NCI-H446 (cell line): ENCODE measurements around the gene PMF1.
"Not testable (repeated sequence)": the region's sequence is repeated elsewhere in the genome, so short reads cannot be mapped to it uniquely, and the experiment has no call there.

ENCODE experiments used
- DNase-seq, 2 experiments: peaks; one replicate each; lab custom pipeline; 2025; lab: John Stamatoyannopoulos, UW

The PMF1 gene, protein sequence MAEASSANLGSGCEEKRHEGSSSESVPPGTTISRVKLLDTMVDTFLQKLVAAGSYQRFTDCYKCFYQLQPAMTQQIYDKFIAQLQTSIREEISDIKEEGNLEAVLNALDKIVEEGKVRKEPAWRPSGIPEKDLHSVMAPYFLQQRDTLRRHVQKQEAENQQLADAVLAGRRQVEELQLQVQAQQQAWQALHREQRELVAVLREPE

DNA sequence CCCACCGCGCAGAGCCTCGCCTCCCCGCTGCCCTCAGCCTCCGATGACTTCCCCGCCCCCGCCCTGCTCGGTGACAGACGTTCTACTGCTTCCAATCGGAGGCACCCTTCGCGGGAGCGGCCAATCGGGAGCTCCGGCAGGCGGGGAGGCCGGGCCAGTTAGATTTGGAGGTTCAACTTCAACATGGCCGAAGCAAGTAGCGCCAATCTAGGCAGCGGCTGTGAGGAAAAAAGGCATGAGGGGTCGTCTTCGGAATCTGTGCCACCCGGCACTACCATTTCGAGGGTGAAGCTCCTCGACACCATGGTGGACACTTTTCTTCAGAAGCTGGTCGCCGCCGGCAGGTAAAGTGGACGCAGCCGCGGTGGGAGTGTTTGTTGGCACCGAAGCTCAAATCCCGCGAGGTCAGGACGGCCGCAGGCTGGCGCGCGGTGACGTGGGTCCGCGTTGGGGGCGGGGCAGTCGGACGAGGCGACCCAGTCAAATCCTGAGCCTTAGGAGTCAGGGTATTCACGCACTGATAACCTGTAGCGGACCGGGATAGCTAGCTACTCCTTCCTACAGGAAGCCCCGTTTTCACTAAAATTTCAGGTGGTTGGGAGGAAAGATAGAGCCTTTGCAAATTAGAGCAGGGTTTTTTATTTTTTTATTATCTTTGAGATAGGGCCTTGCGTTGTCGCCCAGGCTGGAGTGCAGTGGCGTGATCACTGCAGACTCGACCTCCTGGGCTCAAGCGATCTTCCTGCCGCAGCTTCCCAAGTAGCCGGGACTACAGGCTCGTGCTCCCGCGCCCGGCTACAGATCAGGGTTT is at the start of gene PMF1:
Gene PMF1 (plus strand): TSS at position 175 of the 811 bp plus-strand sequence. CDS start 9 bp downstream, at position 184.
- DNase-seq = peak; percentile 96 to 98

DNA sequence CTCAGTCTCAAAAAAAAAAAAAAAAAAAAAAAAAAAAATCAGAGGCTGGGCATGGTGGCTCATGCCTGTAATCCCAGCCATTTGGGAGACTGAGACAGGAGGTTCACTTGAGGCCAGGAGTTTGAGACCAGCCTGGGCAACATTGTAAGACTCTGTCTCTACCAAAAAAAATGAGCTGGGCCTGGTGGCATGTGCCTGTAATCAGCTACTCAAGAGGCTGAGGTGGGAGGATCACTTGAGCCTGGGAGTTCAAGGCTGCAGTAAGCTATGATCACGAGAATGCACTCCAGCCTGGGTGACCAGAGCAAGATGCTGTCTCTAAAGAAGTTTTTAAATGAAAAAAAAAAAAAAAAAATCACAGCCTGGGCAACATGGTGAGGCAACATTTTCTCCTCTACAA is 49.1 kb upstream of the PMF1 start:
- DNase-seq = no peak

DNA sequence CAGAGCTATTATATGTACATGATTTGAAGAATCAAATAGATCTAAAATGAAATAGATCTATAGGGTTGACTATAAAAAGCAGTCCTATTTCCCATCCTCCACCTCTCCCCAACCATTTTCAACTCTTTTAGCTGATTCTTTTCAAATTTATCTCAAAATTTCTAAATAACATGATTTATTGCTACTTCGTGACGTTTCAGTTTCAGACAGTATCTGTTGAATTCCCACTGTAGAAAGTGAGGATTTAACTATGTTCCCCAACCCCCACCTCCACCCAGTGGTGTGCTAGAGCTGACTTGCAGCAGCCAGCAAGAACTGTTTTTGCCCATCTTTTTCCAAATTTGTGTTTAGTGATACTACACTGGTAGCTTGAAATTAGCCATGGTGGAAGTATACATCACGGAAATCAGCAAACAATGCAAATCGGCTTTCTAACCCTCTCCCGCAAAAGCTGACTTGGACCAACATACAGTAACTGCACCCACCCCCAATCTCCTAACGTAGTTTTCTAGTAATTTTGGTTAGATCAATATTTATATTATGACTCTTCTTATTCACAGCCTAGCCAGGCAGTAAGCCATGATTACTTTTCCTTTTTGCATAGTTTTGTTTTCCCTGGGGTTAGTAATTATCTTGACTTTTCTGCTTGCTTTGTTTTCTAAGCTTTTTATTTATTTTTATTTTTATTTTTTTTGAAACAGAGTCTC is 48.5 kb upstream of the PMF1 start:
- no peak for DNase-seq

DNA sequence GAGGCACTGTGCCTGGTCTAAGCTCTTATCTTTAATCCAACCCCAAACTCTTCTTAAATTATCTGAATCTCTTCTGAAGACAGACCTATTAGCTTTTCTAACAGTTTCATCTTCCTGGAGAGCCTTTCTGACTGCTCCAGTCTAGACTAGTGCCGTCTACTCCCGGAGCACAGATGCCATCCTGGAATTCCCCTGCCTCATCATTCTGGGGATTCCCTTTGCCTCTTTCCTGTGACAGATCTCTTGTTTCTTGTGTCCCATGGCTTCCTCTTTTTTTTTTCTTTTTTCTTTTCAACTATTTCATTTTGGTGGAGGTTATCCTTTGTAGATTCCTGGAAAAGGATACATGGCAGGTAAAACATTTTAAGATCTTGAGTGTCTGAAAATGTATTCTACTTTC is 47.7 kb upstream of the PMF1 start:
- no peak for DNase-seq

DNA sequence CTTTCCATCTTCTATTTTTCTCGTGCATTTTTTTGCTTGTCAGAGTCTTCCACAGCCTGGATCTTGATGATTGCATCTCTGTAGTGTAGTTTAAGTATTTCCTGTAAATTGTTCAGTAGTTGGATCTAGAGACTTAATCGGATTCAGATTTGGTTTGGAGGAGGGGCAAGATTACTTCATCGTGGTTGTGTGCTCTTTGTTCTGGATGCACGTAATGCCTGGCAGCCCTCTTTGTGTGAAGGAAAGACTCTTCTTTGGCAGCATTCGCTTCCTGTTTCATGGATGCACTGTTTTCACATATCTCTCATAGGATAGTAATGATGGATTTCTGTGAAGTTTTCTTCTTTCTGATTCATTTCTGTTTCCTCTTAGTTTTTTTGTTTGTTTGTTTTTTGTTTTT is 45.3 kb upstream of the PMF1 start:
- DNase-seq = no peak

DNA sequence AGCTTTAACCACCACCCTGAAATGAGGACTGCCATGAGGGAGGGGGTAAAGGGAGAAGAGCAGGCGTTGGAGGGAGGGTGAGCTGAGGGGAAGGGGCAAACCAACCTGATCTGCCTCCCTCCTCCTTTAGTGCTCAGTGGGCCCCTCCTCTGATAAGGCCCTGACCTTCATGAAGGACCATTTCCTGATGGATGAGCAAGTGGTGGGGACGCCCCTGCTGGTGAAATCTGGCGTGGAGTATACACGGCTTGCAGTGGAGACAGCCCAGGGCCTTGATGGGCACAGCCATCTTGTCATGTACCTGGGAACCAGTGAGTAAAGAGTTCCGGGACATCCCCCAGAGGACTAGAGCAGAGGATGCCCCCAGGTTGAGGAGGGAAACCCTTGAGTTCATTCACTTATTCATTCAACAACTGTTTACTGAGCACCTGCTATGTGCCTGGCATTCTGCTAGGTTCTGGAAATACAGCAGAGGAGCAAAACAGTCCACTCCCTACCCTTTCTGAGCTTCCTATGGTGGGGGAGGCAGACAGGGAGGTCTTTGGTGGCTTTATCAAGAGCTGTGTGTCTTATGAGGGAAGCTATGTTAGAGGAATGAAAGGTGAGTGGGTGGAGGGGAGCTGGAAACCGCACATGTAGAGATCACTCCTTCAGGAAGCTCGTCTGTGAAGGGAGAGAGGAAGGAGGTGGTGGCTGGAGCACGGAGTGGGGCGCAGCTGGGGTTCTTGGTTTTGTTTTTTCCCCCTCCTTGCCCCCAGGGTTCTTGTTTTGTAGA is 39.9 kb upstream of the PMF1 start:
- DNase-seq = no peak

DNA sequence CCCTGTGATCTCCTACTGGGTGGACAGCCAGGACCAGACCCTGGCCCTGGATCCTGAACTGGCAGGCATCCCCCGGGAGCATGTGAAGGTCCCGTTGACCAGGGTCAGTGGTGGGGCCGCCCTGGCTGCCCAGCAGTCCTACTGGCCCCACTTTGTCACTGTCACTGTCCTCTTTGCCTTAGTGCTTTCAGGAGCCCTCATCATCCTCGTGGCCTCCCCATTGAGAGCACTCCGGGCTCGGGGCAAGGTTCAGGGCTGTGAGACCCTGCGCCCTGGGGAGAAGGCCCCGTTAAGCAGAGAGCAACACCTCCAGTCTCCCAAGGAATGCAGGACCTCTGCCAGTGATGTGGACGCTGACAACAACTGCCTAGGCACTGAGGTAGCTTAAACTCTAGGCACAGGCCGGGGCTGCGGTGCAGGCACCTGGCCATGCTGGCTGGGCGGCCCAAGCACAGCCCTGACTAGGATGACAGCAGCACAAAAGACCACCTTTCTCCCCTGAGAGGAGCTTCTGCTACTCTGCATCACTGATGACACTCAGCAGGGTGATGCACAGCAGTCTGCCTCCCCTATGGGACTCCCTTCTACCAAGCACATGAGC is 36.1 kb upstream of the PMF1 start:
- no peak for DNase-seq

DNA sequence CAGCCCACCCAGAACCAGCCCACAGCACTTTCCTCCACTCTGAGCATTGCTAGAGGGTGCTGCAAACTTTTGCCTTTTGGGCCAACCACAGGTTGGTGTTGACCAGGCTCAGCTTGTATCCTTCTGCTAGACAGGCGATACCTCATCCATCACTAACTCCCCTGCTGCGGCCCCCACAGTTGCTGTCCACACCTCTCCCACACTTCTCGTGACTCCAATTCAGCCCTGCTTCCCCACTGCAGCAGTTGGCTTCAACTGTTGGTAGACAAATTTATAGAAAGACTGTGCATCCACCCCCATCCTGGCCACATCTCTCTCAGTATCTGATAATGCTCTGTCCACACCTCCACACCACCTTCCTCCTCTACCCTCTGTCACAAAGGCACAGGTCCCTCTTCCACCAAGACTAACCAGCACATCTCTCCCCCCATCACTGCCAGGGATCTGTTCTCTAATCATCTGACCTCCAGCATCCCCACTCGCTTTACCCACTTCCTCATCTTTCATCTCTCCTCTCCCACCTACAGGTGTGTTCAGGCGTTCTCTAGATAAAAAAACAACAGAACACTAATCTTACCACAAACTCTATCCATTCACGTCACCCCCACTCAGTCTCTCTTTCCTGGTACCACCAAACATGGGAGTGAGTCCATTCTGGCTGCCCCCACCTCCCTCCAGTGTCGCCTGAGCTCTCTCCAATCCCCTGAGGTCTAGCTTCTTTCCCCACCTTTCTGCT is 34.7 kb upstream of the PMF1 start:
- DNase-seq = no peak

DNA sequence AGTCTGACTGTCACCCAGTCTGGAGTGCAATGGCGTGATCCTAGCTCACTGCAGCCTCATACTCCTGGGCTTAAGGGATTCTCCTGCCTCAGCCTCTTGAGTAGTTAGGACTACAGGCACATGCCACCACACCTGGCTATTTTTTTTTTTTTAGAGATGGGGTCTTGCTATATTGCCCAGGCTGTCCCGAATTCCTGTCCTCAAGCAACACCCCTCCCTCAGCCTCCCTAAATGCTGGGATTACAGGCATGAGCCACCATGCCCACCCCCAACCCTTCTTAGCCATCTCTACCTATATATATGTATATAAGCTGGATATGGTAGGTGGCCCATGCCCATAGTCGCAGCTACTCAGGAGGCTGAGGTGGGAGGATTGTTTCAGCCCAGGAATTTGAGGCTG is 32.3 kb upstream of the PMF1 start:
- DNase-seq = no peak

DNA sequence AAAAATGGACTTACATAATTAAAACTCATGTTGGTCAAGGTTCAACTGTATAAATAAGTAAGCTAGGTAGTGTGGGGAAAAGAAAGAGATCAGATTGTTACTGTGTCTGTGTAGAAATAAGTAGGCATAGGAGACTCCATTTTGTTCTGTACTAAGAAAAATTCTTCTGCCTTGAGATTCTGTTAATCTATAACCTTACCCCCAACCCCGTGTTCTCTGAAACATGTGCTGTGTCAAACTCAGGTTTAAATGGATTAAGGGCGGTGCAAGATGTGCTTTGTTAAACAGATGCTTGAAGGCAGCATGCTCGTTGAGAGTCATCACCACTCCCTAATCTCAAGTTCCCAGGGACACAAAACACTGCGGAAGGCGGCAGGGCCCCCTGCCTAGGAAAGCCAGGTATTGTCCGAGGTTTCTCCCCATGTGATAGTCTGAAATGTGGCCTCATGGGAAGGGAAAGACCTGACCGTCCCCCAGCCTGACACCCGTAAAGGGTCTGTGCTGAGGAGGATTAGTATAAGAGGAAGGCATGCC is 31.3 kb upstream of the PMF1 start:
- not testable (repeated sequence) for DNase-seq

DNA sequence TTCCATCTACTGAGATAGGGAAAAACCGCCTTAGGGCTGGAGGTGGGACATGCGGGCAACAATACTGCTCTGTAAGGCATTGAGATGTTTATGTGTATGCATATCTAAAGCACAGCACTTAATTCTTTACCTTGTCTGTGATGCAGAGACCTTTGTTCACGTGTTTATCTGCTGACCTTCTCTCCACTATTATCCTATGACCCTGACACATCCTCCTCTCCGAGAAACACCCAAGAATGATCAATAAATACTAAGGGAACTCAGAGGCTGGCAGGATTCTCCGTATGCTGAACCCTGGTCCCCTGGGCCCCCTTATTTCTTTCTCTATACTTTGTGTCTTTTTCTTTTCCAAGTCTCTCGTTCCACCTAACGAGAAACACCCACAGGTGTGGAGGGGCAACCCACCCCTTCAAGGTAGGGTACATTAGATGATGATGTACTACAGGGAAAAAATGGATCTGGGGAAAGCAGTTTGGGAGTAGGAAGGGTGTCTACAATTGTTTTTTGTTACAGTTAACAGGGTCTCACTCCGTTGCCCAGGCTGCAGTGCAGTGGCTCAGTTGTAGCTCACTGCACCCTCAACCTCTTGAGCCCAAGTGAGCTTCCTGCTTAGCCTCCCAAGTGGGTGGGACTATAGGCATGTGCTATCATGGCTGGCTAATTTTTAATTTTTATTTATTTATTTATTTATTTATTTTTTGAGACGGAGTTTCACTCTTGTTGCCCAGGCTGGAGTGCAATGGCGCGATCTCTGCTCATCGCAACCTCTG is 30.6 kb upstream of the PMF1 start:
- not testable (repeated sequence) for DNase-seq

DNA sequence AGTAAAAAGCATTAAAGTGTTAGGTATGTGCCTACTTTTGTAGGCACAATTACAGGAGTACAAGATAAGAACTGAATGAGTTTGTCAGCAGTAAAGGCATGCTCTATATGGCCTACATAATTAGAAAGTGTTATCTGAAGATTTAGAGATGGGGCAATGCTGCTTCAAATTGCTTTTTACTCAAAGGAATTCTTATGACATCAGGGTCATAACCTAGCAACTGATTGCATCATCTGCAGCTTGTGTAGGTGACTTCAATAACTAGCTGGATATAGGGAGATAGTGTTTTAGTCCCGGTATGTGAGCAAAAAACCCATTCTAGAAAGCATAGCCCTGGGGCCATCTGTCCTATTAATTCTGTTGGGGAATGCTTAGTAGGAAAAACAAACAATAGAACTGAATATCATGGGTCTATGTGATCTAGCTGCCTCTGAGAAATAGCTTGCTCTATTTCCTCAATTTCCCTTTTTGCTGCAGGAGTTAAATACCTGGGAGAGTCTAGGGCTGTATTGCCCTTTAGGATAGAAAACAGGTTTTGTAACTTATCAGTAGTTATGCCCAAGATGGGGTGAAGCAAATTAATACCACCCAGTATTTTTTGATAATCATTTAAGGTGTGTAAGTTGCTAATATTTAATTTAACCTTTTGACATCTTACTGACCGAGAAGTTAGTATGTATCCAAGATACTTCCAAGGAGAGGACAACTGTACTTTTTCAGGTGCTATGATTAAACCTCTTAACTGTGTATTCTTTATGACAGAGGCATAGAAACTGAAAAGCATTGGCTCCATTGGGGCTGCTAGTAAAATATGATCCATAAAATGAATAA is 26.2 kb upstream of the PMF1 start:
- DNase-seq = not testable (repeated sequence)

DNA sequence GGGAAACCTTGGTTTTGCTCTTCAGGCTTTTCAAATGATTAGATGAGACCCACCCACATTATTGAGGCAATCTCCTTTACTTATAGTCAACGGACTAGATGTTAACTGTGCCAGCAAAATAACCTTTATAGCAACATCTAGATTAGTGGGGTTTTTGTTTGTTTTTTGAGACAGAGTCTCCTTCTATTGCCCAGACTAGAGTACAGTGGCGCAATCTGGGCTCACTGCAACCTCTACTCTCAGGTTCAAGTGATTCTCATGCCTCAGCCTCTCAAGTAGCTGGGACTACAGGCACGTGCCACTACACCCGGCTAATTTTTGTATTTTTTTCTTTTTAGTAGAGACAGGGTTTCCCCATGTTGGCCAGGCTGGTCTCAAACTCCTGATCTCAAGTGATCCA is 22.5 kb upstream of the PMF1 start:
- not testable (repeated sequence) for DNase-seq

DNA sequence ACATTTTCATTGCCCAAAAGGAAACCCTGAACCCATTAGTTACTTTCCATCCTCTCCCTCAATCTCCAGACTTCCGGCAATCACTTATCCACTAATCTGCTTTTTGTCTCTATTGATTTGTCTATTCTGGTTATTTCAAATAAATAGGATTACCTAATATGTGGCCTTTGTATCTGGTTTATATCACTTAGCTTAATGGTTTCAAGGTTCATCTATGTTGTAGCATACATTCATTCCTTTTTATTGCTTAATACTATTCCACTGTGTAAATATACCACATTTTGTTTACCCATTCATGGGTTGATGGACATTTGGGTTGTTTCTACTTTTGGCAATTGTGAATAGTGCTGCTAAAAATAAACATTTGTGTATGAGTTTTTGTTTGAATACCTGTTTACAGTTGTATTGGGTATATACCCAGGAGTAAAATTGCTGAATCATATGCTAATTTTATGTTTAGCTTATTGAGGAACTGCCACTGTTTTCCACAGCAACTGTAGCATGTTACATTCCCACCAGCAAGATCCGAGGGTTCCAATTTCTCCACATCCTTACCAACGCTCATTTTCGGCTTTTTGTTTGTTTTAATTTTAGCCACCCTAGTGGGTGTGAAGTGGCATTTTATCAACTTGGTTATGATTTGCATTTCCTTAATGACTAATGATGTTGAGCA is 21.4 kb upstream of the PMF1 start:
- DNase-seq = no peak

DNA sequence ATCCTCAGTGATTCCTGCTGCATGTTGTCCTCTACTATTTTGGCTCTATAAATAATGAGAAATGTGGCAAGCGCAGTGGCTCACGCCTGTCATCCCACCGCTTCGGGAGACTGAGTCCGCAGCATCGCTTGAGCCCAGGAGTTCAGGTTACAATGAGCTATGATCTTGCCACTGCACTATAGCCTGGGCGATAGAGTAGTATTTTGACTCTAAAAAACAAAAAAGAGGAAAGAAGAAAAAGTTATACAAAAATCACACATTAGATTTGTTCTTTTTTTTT is 19.7 kb upstream of the PMF1 start:
- DNase-seq = no peak

DNA sequence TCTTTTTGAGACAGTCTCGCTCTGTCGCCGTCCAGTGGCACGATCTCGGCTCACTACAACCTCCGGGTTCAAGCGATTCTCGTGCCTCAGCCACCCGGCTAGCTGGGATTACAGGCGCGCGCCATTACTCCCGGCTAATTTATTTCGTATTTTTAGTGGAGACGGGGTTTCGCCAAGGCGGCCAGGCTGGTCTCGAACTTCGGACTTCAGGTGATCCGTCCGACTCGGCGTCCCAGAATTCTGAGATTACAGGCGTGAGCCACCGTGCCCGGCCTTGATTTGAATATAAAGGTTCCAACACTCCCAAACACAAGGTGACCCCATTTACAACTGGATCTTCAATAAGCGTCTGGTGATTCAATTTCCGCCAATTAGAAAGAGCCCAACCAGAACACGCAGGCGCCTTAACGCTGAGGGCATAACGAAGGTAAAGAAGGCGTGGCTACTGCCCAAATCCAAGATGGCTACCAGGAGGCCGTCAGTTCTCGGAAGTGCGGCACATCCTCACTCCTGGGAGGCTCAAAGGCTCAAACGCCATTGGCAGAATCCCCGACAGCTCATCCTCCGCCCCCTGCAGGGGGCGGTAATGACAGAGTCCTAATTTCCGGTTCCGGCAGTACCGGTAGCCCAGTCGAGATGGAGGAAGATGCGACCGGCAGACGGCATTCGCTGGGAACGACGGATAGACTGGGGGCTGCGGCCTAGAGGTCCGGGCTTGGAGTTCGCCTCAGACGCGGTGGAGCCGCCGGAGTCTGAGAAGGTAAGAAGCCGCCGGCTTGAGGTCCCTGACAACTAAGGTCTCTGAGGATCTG is 19.1 kb upstream of the PMF1 start, which contains the start of gene SLC25A44:
Gene SLC25A44 (plus strand): TSS at position 617 of the 812 bp plus-strand sequence. CDS start 5,744 bp downstream, outside the sequence.
- peak; percentile 100 for DNase-seq

DNA sequence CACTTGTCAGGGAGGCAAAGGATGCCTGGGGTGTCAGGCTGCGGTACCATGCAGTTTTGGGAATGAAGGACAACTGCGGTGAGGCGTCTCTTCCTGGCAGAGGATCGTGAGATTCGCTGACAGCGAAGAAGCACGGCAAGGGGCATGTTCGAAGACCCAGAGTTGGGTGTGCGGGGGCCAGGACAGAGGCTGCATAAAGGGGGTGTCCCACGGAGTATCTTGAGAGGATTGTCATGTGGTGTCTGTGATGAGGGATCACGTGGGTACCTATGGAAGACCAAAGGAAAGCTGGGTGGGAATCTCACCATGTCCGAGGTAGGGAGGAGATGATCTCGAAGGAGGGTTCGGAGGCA is 18.5 kb upstream of the PMF1 start:
- no peak for DNase-seq

DNA sequence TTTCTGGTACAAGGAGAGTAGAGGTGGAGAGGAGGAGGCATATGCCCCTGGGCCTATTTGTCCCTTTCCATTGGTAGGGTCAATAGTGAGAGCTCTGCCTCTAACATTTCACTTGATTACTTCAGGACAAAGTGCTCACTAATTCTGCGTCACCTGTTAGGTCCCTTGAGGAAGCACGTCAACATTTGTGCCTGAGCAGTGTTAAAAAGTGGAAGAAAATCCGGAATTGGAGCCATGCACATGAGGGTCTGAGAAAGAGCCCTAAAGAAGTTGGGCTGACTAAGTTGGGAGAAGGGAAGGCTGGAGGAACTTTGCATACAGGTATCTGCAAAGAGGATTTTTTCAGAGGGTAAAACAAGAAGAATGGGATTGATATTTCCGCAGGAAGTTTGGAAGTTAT is 17.0 kb upstream of the PMF1 start:
- no peak for DNase-seq
